Measurements from ENCODE around the gene HAT1.

DNA sequence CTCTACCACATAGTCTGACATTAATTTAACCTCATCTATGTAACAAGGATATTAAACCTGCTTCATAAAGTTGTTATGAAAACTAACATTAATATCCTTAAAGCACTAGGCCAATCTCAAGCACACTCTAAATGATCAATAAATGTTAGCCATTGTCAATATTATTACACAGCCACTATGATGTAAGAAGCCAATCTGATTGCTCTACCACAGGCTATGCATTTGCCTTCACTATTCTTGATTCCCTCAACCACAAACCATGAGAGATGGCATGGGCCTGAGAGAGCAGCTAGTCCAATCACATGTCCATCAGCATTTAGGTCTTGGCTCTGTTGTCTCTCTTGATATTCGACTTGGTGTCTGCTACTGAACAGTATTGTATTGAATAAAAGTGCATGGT lies 32.5 kb upstream of the HAT1 start:
- TF ChIP-seq POLR2A (IDR thresholded peaks at IDR 0.05) (no peak), CTCF (IDR thresholded peaks at IDR 0.05) (no peak)

Measured in thyroid gland (tissue), 4 donors.